GM12878 (cell line): ENCODE results near the gene JAG2. TPM values are rescaled to one million over a fixed set of nuclear protein-coding genes. Genes with fewer than 3 reads are reported as not detected.

Experiments
- ATAC-seq: fragments of 200-7000 bp; cut with Tn5 transposase; 3 replicates; pipeline ENCODE4 v1.9.1; 2020; ENCODE audit warnings: mild to moderate bottlenecking, moderate library complexity
- BruUV-seq: library from RNA; stranded (reverse); fragments of 400-500 nt; replicated peaks from 2 replicates; lab custom pipeline; 2021; lab: Mats Ljungman, UMichigan
- CTCF ChIA-PET: fragments of 300-600 bp; sonication (Branson Sonifier 250); formaldehyde crosslinking; extraction: SDS; loops from one replicate; lab custom pipeline; 2021; ENCODE audit warnings: inconsistent platforms; lab: Yijun Ruan, JAX
- POLR2A ChIA-PET: fragments of 350-600 bp; formaldehyde crosslinking; extraction: SDS; loops from one replicate; lab custom pipeline; 2021; ENCODE audit warnings: inconsistent platforms; lab: Charles Lee
- RAD21 ChIA-PET: fragments of 300-600 bp; sonication (Branson Sonifier 250); formaldehyde crosslinking; loops from one replicate; lab custom pipeline; 2023; ENCODE audit warnings: antibody characterized with exemption; ENCODE audit not compliant: unreplicated experiment; lab: Charles Lee
- SMC1A ChIA-PET: fragments of 300-600 bp; sonication (Branson Sonifier 250); formaldehyde crosslinking; loops from one replicate; lab custom pipeline; 2023; ENCODE audit not compliant: unreplicated experiment, uncharacterized antibody; lab: Charles Lee
- DNase-seq: peaks from one replicate; pipeline ENCODE4 v3.0.0-alpha.2; 2011; ENCODE audit warnings: low read depth, low spot score
- FAIRE-seq: peaks from 3 replicates; lab custom pipeline; 2011; peaks lifted over from hg19 to GRCh38; lab: Jason Lieb, UNC
- H2AFZ ChIP-seq: 2 replicates; pipeline ENCODE4 v1.6.0; 2011; ENCODE audit warnings: low read depth, low read length, control low read depth; ENCODE audit not compliant: control insufficient read depth
- H3K27ac ChIP-seq: 2 replicates; pipeline ENCODE4 v1.5.1; 2011; ENCODE audit warnings: control low read depth; ENCODE audit not compliant: control insufficient read depth, insufficient read depth
- H3K27me3 ChIP-seq, 2 experiments: replicated peaks in 1 of 2; 2 replicates each; pipeline versions ENCODE4 v1.6.0 to v1.6.1; 2011; ENCODE audit warnings: low read length in 1 of 2; ENCODE audit not compliant: control insufficient read depth in 2 of 2, insufficient read depth in 2 of 2
- H3K36me3 ChIP-seq, 2 experiments: 2 replicates each; pipeline ENCODE4 v1.5.1; 2011; ENCODE audit warnings: low read length in 1 of 2; ENCODE audit not compliant: control insufficient read depth in 2 of 2, insufficient read depth in 2 of 2
- H3K4me1 ChIP-seq: 2 replicates; pipeline ENCODE4 v1.6.1; 2011; ENCODE audit warnings: mild to moderate bottlenecking, low read length, moderate library complexity, mixed read lengths; ENCODE audit not compliant: control insufficient read depth, insufficient read depth
- H3K4me2 ChIP-seq: 2 replicates; pipeline ENCODE4 v1.6.0; 2011; ENCODE audit warnings: control low read depth; ENCODE audit not compliant: control insufficient read depth, insufficient read depth
- H3K4me3 ChIP-seq: fragments of 200-600 bp; sonication (generic); 2 replicates; pipeline ENCODE4 v1.5.1; 2016
- H3K79me2 ChIP-seq: 2 replicates; pipeline ENCODE4 v1.6.0; 2011; ENCODE audit warnings: low read length; ENCODE audit not compliant: control insufficient read depth, insufficient read depth
- H3K9ac ChIP-seq: 2 replicates; pipeline ENCODE4 v1.8.0; 2011; ENCODE audit warnings: low read length, control low read depth, mixed read lengths; ENCODE audit not compliant: control insufficient read depth, insufficient read depth
- H3K9me3 ChIP-seq: replicated peaks from 3 replicates; pipeline ENCODE4 v1.5.1; 2011; ENCODE audit warnings: mild to moderate bottlenecking, low read length; ENCODE audit not compliant: control insufficient read depth, insufficient read depth
- H4K20me1 ChIP-seq: 2 replicates; pipeline ENCODE4 v1.6.0; 2011; ENCODE audit not compliant: control insufficient read depth, insufficient read depth
- ASH2L ChIP-seq: fragments of 300-600, 200-600 bp; sonication (generic); IDR thresholded peaks from 2 replicates; pipeline ENCODE4 v1.6.1; 2017; ENCODE audit warnings: low read depth, mild to moderate bottlenecking, borderline replicate concordance
- CEBPB ChIP-seq, 2 experiments: fragments of 150-350 bp in 1 of 2; IDR thresholded peaks; 2 replicates each; pipeline ENCODE4 v1.6.1; 2012 to 2014; ENCODE audit warnings: low read depth in 2 of 2, low read length in 2 of 2, borderline replicate concordance in 1 of 2, inconsistent platforms in 1 of 2
- CHD2 ChIP-seq: IDR thresholded peaks from 2 replicates; pipeline ENCODE4 v1.6.1; 2011; ENCODE audit warnings: low read depth, low read length, improper control_type of control experiment, borderline replicate concordance
- DPF2 ChIP-seq: fragments of 450-650 bp; IDR thresholded peaks from 2 replicates; pipeline ENCODE4 v1.6.1; 2017; ENCODE audit warnings: mild to moderate bottlenecking
- LARP7 ChIP-seq: fragments of 450-650 bp; IDR thresholded peaks from 2 replicates; pipeline ENCODE4 v1.6.1; 2017; ENCODE audit warnings: mild to moderate bottlenecking
- NR2C1 ChIP-seq: fragments of 450-650 bp; IDR thresholded peaks from 2 replicates; pipeline ENCODE4 v1.6.1; 2017; ENCODE audit warnings: antibody characterized with exemption, mild to moderate bottlenecking, moderate library complexity
- STAT3 ChIP-seq: IDR thresholded peaks from 2 replicates; pipeline ENCODE4 v1.6.1; 2011; ENCODE audit warnings: low read depth, low read length, improper control_type of control experiment
- ZSCAN29 ChIP-seq: fragments of 450-650 bp; IDR thresholded peaks from 2 replicates; pipeline ENCODE4 v1.6.1; 2017; ENCODE audit warnings: mild to moderate bottlenecking, moderate library complexity
- WGBS: methylation state at CpG from one replicate; pipeline ENCODE4 v1.1.6; 2016; ENCODE audit warnings: low lambda C conversion rate; ENCODE audit not compliant: insufficient replicate concordance, insufficient coverage; ENCODE audit errors: missing lambda C conversion rate; 5-methylcytosine and 5-hydroxymethylcytosine counted together
- in situ Hi-C: fragments of 300-500 bp; cut with MboI; formaldehyde crosslinking; loops from 9 replicates; pipeline ENCODE4 v1.14.3; 2018; ENCODE audit warnings: mixed read lengths
- intact Hi-C: fragments of 100-400 bp; cut with micrococcal nuclease; formaldehyde crosslinking; loops from one replicate; pipeline ENCODE4 v1.14.2; 2022; ENCODE audit not compliant: unreplicated experiment
- polyA plus RNA-seq, 11 experiments: library from polyadenylated mRNA; depleted of rRNA in 4 of 11; unstranded in 6 of 11; stranded (reverse) in 5 of 11; fragments of >200 nt; fragmentation: Nextera tagmentation in 4 of 11; fragmentation: Illumina TruSeq in 1 of 11; extraction: Ambion mirVana in 4 of 11; extraction: Trizol in 1 of 11; gene quantifications; 1 replicate in 1 of 11; 2 replicates in 10 of 11; pipeline versions ENCODE4 v1.2.1 to v1.2.3, GENCODE V29; 2011 to 2016; ENCODE audit warnings: inconsistent platforms in 2 of 11, missing spikeins in 2 of 11, low read depth in 1 of 11
- total RNA-seq, 4 experiments: library from RNA; depleted of rRNA in 3 of 4; stranded (reverse); fragments of >200 nt in 3 of 4; fragmentation: Illumina TruSeq in 1 of 4; extraction: Trizol in 1 of 4; gene quantifications; 2 replicates each; pipeline versions ENCODE4 v1.2.1 to v1.2.3, GENCODE V29; 2013 to 2021
- TF ChIP-seq, protein P1 (sequence below): IDR thresholded peaks from 2 replicates; pipeline ENCODE4 v1.6.1; 2011; ENCODE audit warnings: low read depth, mild to moderate bottlenecking, low read length, moderate library complexity, borderline replicate concordance; ENCODE audit errors: extremely low read depth
- TF ChIP-seq, protein P2 (sequence below): fragments of 450-650 bp; IDR thresholded peaks from 2 replicates; pipeline ENCODE4 v1.6.1; 2017; ENCODE audit warnings: antibody characterized with exemption, mild to moderate bottlenecking, moderate library complexity

The JAG2 gene
- total and polyA plus RNA-seq, 10 of the 15 experiments (the other 5 are each of a cell fraction or from before 2014, with no cell fraction given), result 0.04 to 0.14 (median 0.06) TPM; not detected in 5

DNA sequence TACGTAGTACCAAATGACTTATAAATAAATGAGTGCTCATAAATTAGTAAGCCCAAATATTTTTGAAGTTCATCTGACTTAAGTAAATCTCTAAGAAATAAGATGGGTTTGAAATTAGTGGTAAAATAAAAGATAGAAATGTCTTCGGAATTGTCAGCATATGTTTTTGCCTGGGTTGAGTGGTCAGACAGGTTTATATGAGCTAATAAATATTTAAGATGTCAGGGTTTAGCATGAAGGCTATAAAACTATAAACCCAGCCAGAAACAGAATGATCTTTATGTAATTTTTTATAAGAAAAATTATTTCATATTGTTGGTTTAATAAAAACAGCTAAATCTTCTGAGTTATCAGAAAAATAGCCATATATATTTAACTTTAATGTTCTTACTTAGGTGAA, 37.3 kb downstream of the JAG2 start:
- H3K27me3 ChIP-seq, result no peaks in the 10 kb centered on the region; a peak in 1 of 4 replicates
- FAIRE-seq, result no peak
- CTCF ChIA-PET, result interaction anchor here (0.6 to 0.8 kb wide), 2 partner anchors 41 to 1792 kb away, joined by 3 read pairs; no protein-coding TSS in a partner anchor
- RAD21 ChIA-PET, result no interaction called here
- intact Hi-C loops, result no loop called here
- TF ChIP-seq ZSCAN29 (no peak), LARP7 (no peak), CEBPB (IDR thresholded peaks at IDR 0.05; ENCODE audit: borderline replicate concordance in 1 of 2, low read depth in 2 of 2, low read length in 2 of 2) (no peak), ASH2L (no peak), DPF2 (no peak), NR2C1 (no peak), STAT3 (no peak), CHD2 (no peak)
- TF ChIP-seq, protein P1, sequence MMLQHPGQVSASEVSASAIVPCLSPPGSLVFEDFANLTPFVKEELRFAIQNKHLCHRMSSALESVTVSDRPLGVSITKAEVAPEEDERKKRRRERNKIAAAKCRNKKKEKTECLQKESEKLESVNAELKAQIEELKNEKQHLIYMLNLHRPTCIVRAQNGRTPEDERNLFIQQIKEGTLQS, result no peak
- TF ChIP-seq, protein P2, sequence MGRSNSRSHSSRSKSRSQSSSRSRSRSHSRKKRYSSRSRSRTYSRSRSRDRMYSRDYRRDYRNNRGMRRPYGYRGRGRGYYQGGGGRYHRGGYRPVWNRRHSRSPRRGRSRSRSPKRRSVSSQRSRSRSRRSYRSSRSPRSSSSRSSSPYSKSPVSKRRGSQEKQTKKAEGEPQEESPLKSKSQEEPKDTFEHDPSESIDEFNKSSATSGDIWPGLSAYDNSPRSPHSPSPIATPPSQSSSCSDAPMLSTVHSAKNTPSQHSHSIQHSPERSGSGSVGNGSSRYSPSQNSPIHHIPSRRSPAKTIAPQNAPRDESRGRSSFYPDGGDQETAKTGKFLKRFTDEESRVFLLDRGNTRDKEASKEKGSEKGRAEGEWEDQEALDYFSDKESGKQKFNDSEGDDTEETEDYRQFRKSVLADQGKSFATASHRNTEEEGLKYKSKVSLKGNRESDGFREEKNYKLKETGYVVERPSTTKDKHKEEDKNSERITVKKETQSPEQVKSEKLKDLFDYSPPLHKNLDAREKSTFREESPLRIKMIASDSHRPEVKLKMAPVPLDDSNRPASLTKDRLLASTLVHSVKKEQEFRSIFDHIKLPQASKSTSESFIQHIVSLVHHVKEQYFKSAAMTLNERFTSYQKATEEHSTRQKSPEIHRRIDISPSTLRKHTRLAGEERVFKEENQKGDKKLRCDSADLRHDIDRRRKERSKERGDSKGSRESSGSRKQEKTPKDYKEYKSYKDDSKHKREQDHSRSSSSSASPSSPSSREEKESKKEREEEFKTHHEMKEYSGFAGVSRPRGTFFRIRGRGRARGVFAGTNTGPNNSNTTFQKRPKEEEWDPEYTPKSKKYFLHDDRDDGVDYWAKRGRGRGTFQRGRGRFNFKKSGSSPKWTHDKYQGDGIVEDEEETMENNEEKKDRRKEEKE, result no peak
- TF ChIP-seq, all 136 proteins: peak for 0
- ATAC-seq (no peak), DNase-seq (no peak)
- Histone ChIP-seq H3K36me3 (no peaks in the 10 kb centered on the region), H3K27ac (no peak overlapping the region), H4K20me1 (no peaks in the 10 kb centered on the region), H3K4me2 (no peak overlapping the region), H3K9me3 (no peaks in the 10 kb centered on the region; the same call in 1 of the 3 replicates), H3K79me2 (no peaks in the 10 kb centered on the region), H3K4me3 (no peak overlapping the region), H2AFZ (no peak overlapping the region), H3K4me1 (no peaks in the 10 kb centered on the region), H3K9ac (no peak overlapping the region)
- BruUV-seq, result no TSS peak
- in situ Hi-C loops, result no loop called here
- WGBS, result 25% methylated on average over 2 of the region's 2 CpGs
- ChIA-PET POLR2A (no interaction called here), SMC1A (interaction anchor here (0.9 kb wide), 1 partner anchor 14 kb away, joined by 3 read pairs; no protein-coding TSS in a partner anchor)
